Psoas muscle (tissue), 8 donors: ENCODE measurements around the gene FCER1A. TPM values are rescaled to one million over a fixed set of nuclear protein-coding genes. Genes with fewer than 3 reads are reported as not detected.

ENCODE experiments used
- ATAC-seq, 4 donors: fragments of 200-7000 bp; cut with Tn5 transposase; one replicate each; pipeline ENCODE4 v1.9.1; 2020; ENCODE audit warnings: moderate library complexity in 3 of 4, mild to moderate bottlenecking in 2 of 4
- DNase-seq, 2 donors: peaks; one replicate each; pipeline ENCODE4 v3.0.0-alpha.2; 2020
- H3K27ac ChIP-seq: fragments of 200-600 bp; one replicate; pipeline ENCODE4 v1.8.0; 2022
- H3K27me3 ChIP-seq, 3 donors: fragments of 200-600 bp in 1 of 3; one replicate each; pipeline versions ENCODE4 v1.6.1 to v1.8.0; 2013 to 2022; ENCODE audit warnings: low read length in 2 of 3, mild to moderate bottlenecking in 2 of 3, moderate library complexity in 1 of 3; ENCODE audit not compliant: insufficient read depth in 3 of 3
- H3K36me3 ChIP-seq, 2 donors: fragments of 200-600 bp in 1 of 2; one replicate each; pipeline versions ENCODE4 v1.6.1 to v1.8.0; 2013 to 2022; ENCODE audit warnings: low read depth in 1 of 2, mild to moderate bottlenecking in 1 of 2, moderate library complexity in 1 of 2; ENCODE audit not compliant: insufficient read depth in 1 of 2
- H3K4me1 ChIP-seq: fragments of 200-600 bp; one replicate; pipeline ENCODE4 v1.8.0; 2022
- H3K4me3 ChIP-seq: fragments of 200-600 bp; one replicate; pipeline ENCODE4 v1.8.0; 2022; ENCODE audit warnings: mild to moderate bottlenecking
- H3K9me3 ChIP-seq: fragments of 200-600 bp; one replicate; pipeline ENCODE4 v1.8.0; 2022
- CTCF ChIP-seq: fragments of 200-600 bp; IDR thresholded peaks from one replicate; pipeline ENCODE4 v1.8.0; 2022; ENCODE audit warnings: antibody characterized with exemption
- WGBS, 3 donors: extraction: QIAGEN DNeasy Blood & Tissue Kit; methylation state at CpG; one replicate each; pipeline versions ENCODE4 v1.1.6 to v1.1.7; 2013; 5-methylcytosine and 5-hydroxymethylcytosine counted together
- intact Hi-C, 2 donors: fragments of 100-400 bp; cut with DNase I; formaldehyde crosslinking; loops; one replicate each; pipeline versions ENCODE4 v1.11.0 to v1.14.2; 2022
- long read RNA-seq, 2 donors: library from polyadenylated mRNA; unstranded; transcript quantifications; one replicate each; pipeline ENCODE4 v2.0.0, GENCODE V29; 2021
- polyA plus RNA-seq, 3 donors: library from polyadenylated mRNA; stranded (reverse); fragments of 200-250 nt; gene quantifications; one replicate each; pipeline ENCODE4 v1.2.3, GENCODE V29; 2013
- total RNA-seq, 4 donors: library from RNA; stranded (reverse); fragmentation: NEBNext Ultra II Directional in 2 of 4; extraction: Animal tissue kit (Norgen Biotek cat#: 25700) in 2 of 4; gene quantifications; one replicate each; pipeline versions ENCODE4 v1.2.1 to v1.2.4, GENCODE V29; 2021 to 2023
- donor health status: healthy with polysubstance abuse.
- donor health status: DM: no; HTN: no; CAD: no; lungs with moderate emphysema.
- donor health status: Bipolar disorder and iron deficiency.
- donor health status: healthy.
- donor health status: DM: yes; HTN: yes; CAD: no.
- donor health status: DM: no; HTN: no; CAD: no.
- donor health status: DM: no; HTN: no; CAD: no.
- donor health status: DM: yes; HTN: yes; CAD: no.

Gene FCER1A
- total RNA-seq (under 1 TPM in 3 of 4 donors, not detected in 1; 0.28 to 0.71 (median 0.29) TPM), polyA plus RNA-seq (under 1 TPM in 2 of 3 donors, not detected in 1; 0.07 to 0.27 TPM)
- long read RNA-seq, donor 1, result 0 reads
- long read RNA-seq, donor 2, result 0 reads

- ATAC-seq (no peak), DNase-seq (no peak)
- H3K27ac ChIP-seq, result no peak within 1 kb of the TSS
- intact Hi-C loops, result no loop called here
- no peaks in the 10 kb centered on the region for H3K4me1 ChIP-seq
- no peak within 1 kb of the TSS for H3K4me3 ChIP-seq
- 72 to 84% (median 81%) methylated on average over 1 of the region's 1 CpG for WGBS, 3 donors
- H3K9me3 ChIP-seq, result no peaks in the 10 kb centered on the region
- H3K27me3 ChIP-seq, result no peaks in the 10 kb centered on the region
- TF ChIP-seq CTCF, result no peak
- no peaks in the 10 kb centered on the region for H3K36me3 ChIP-seq
These were observed at the start of gene FCER1A for GRCh38 chr1:159302095-159302494. Gene FCER1A (plus strand): TSS chr1:159302336. CDS start chr1:159302365, 29 bp downstream.

- ATAC-seq (no peak), DNase-seq (no peak)
- intact Hi-C loops, result no loop called here
- H3K36me3 ChIP-seq, result no peaks in the 10 kb centered on the region
- H3K27me3 ChIP-seq, result no peaks in the 10 kb centered on the region
- no peak for TF ChIP-seq CTCF
- H3K27ac ChIP-seq, result no peak overlapping the region
- H3K4me1 ChIP-seq, result no peaks in the 10 kb centered on the region
- no peak overlapping the region for H3K4me3 ChIP-seq
- H3K9me3 ChIP-seq, result no peaks in the 10 kb centered on the region
These were observed 40.8 kb upstream of the FCER1A start for GRCh38 chr1:159261311-159261710.

GRCh38 chr1:159261721-159262494 is 40.2 kb upstream of the FCER1A start:
- ATAC-seq, result no peak

GRCh38 chr1:159266832-159267231 is 35.3 kb upstream of the FCER1A start:
- 77 to 81% (median 77%) methylated on average over 3 of the region's 3 CpGs for WGBS, 3 donors
- no peak for ATAC-seq
- intact Hi-C loops, result no loop called here

More at GRCh38 chr1:159261721-159262494, 40.2 kb upstream of the FCER1A start:
- H3K4me1 ChIP-seq, result no peaks in the 10 kb centered on the region
- no peak overlapping the region for H3K27ac ChIP-seq
- intact Hi-C loops, result no loop called here
- H3K36me3 ChIP-seq, result no peaks in the 10 kb centered on the region
- no peak for DNase-seq
- H3K4me3 ChIP-seq, result no peak overlapping the region
- no peaks in the 10 kb centered on the region for H3K27me3 ChIP-seq
- TF ChIP-seq CTCF, result no peak
- H3K9me3 ChIP-seq, result no peaks in the 10 kb centered on the region
- 76 to 82% (median 76%) methylated on average over 2 of the region's 2 CpGs for WGBS, 3 donors

More at GRCh38 chr1:159266832-159267231, 35.3 kb upstream of the FCER1A start:
- H3K4me1 ChIP-seq, result no peaks in the 10 kb centered on the region
- no peaks in the 10 kb centered on the region for H3K27me3 ChIP-seq
- H3K4me3 ChIP-seq, result no peak overlapping the region
- no peak for DNase-seq
- H3K9me3 ChIP-seq, result no peaks in the 10 kb centered on the region
- H3K36me3 ChIP-seq, result no peaks in the 10 kb centered on the region
- no peak for TF ChIP-seq CTCF
- H3K27ac ChIP-seq, result no peak overlapping the region
